Heart left ventricle (tissue), 16 donors: ENCODE results near the gene CBFA2T2. TPM values are rescaled to one million over a fixed set of nuclear protein-coding genes. Genes with fewer than 3 reads are reported as not detected.

Source experiments
- ATAC-seq, 4 donors: fragments of 200-7000 bp; cut with Tn5 transposase; one replicate each; pipeline ENCODE4 v1.9.1; 2020 to 2022; ENCODE audit warnings: moderate library complexity in 4 of 4, mild to moderate bottlenecking in 3 of 4, moderate number of reproducible peaks in 1 of 4
- DNase-seq, 5 donors: peaks; one replicate each; pipeline ENCODE4 v3.0.0-alpha.2; 2020
- H3K27ac ChIP-seq, 12 donors: fragments of 200-600 bp; sonication (generic) in 4 of 12; one replicate each; pipeline versions ENCODE4 v1.5.0 to v1.8.0; 2016 to 2022; ENCODE audit warnings: mild to moderate bottlenecking in 2 of 12
- H3K27me3 ChIP-seq, 9 donors: fragments of 200-600 bp; sonication (generic) in 2 of 9; one replicate each; pipeline versions ENCODE4 v1.5.1 to v1.8.0; 2016 to 2022; ENCODE audit warnings: mild to moderate bottlenecking in 3 of 9
- H3K36me3 ChIP-seq, 9 donors: fragments of 200-600 bp; sonication (generic) in 2 of 9; one replicate each; pipeline versions ENCODE4 v1.5.0 to v1.8.0; 2018 to 2022; ENCODE audit warnings: mild to moderate bottlenecking in 2 of 9
- H3K4me1 ChIP-seq, 12 donors: fragments of 200-600 bp; sonication (generic) in 4 of 12; one replicate each; pipeline versions ENCODE4 v1.5.0 to v1.8.0; 2016 to 2022; ENCODE audit warnings: mild to moderate bottlenecking in 3 of 12
- H3K4me3 ChIP-seq, 12 donors: fragments of 200-600 bp; sonication (generic) in 4 of 12; one replicate each; pipeline versions ENCODE4 v1.5.0 to v1.8.0; 2017 to 2022; ENCODE audit warnings: mild to moderate bottlenecking in 9 of 12, moderate library complexity in 4 of 12
- H3K9me3 ChIP-seq, 12 donors: fragments of 200-600 bp; sonication (generic) in 4 of 12; one replicate each; pipeline versions ENCODE4 v1.5.0 to v1.8.0; 2016 to 2022; ENCODE audit warnings: mild to moderate bottlenecking in 1 of 12
- POLR2A ChIP-seq, 2 donors: fragments of 450-650 bp; IDR thresholded peaks; one replicate each; pipeline ENCODE4 v1.6.1; 2017; ENCODE audit warnings: antibody characterized with exemption in 2 of 2, mild to moderate bottlenecking in 2 of 2, moderate library complexity in 2 of 2
- WGBS, 4 donors: extraction: QIAGEN DNeasy Blood & Tissue Kit in 2 of 4; methylation state at CpG; one replicate each; pipeline versions ENCODE4 v1.1.5 to v1.1.7; 2013 to 2018; 5-methylcytosine and 5-hydroxymethylcytosine counted together
- intact Hi-C, 10 donors: fragments of 100-400 bp; cut with DNase I; formaldehyde crosslinking; loops; one replicate each; pipeline versions ENCODE4 v1.11.1 to v1.14.2; 2022
- polyA plus RNA-seq, 2 donors: library from polyadenylated mRNA; stranded (reverse); fragments of 200-250 nt; gene quantifications; one replicate each; pipeline ENCODE4 v1.2.3, GENCODE V29; 2013
- total RNA-seq, 9 donors: library from RNA; depleted of rRNA in 2 of 9; stranded (reverse); fragments of >200 nt in 2 of 9; fragmentation: NEBNext Ultra II Directional in 3 of 9; extraction: Animal tissue kit (Norgen Biotek cat#: 25700) in 3 of 9; gene quantifications; one replicate each; pipeline versions ENCODE4 v1.1.0 to v1.2.4, GENCODE V29; 2016 to 2023
- TF ChIP-seq, protein P1 (sequence below), 12 donors: fragments of 200-600 bp; sonication (generic) in 4 of 12; IDR thresholded peaks; one replicate each; pipeline versions ENCODE4 v1.5.0 to v1.8.0; 2018 to 2022; ENCODE audit warnings: antibody characterized with exemption in 12 of 12, mild to moderate bottlenecking in 5 of 12
- donor health status: ischemic (EF 13 %, LVEDD 7.1; RV severe dilation, severe dysfunction).
- donor health status: healthy with polysubstance abuse.
- donor health status: DM: no; HTN: yes; CAD: no.
- donor health status: DM: no; HTN: no; CAD: no.
- donor health status: ischemic (EF 25% LVEDD 6.9; RV normal size, moderate dysfunction).
- donor health status: ischemic (EF 25% LVEDD 5.7; RV mildly dilated, moderate dysfunction).
- donor health status: healthy.
- donor health status: DM: yes; HTN: yes; CAD: no.
- donor health status: ischemic (EF 35%, LVEDD 5.7; RV mildly dilated, moderate dysfunction).
- donor health status: nonischemic (EF 11% LVEDD 7.7; RV severe dilation, severe dysfunction).
- donor health status: DM: yes; HTN: yes; CAD: no.
- donor health status: PGD.
- donor health status: ischemic (EF 29% LVEDD 5.4; RV normal size, mild dysfunction).
- donor health status: nonischemic (EF 23%, LVEDD 6.1; RV moderate dilation, normal function).

The CBFA2T2 gene
- total and polyA plus RNA-seq, 11 donors: 4.6 to 15.0 (median 9.9) TPM

DNA sequence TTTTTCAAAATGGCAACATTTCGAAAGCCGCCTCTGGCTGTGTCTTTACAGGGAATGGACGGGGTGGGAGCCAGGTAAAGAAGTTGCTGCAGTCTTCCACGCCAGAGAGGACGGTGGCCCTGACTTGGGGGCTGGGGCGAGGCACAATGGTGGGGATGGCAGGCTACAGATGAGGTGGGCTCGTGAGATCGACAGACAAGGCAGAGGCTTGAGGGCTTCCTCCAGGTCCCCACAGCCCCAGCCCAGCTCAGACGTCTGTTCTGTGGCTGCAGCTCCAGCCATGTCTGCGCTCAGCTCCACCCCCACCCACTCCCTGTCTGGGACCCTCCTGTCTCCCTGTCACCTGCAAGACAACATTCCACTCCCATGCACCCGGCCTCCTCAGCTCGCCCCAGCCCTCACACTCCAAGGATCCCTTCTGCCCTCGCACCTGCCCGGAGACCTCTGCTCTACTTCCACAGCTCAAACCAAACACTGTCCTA, 164.8 kb downstream of the CBFA2T2 start:
- intact Hi-C loops: loop anchor here in 6 of 10 donors (5.0 kb wide), 2 partner anchors 192 to 197 kb away; no protein-coding TSS in a partner anchor
- Histone ChIP-seq H3K27me3 (no peaks in the 10 kb centered on the region), H3K9me3 (no peaks in the 10 kb centered on the region), H3K27ac (no peak overlapping the region), H3K36me3 (peaks cover 0 to 30% (median 11%) of the 10 kb centered on the region in 9 donors), H3K4me1 (peaks cover 0 to 17% (median 6%) of the 10 kb centered on the region in 12 donors), H3K4me3 (no peak overlapping the region)
- DNase-seq: no peak
- ATAC-seq: peak in 2 of 4 donors; percentile 1 to 5
- WGBS, 4 donors: 71 to 79% (median 76%) methylated on average over 14 of the region's 14 CpGs
- TF ChIP-seq POLR2A (IDR thresholded peaks at IDR 0.05): no peak
- TF ChIP-seq, protein P1, sequence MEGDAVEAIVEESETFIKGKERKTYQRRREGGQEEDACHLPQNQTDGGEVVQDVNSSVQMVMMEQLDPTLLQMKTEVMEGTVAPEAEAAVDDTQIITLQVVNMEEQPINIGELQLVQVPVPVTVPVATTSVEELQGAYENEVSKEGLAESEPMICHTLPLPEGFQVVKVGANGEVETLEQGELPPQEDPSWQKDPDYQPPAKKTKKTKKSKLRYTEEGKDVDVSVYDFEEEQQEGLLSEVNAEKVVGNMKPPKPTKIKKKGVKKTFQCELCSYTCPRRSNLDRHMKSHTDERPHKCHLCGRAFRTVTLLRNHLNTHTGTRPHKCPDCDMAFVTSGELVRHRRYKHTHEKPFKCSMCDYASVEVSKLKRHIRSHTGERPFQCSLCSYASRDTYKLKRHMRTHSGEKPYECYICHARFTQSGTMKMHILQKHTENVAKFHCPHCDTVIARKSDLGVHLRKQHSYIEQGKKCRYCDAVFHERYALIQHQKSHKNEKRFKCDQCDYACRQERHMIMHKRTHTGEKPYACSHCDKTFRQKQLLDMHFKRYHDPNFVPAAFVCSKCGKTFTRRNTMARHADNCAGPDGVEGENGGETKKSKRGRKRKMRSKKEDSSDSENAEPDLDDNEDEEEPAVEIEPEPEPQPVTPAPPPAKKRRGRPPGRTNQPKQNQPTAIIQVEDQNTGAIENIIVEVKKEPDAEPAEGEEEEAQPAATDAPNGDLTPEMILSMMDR (IDR thresholded peaks at IDR 0.05): no peak

DNA sequence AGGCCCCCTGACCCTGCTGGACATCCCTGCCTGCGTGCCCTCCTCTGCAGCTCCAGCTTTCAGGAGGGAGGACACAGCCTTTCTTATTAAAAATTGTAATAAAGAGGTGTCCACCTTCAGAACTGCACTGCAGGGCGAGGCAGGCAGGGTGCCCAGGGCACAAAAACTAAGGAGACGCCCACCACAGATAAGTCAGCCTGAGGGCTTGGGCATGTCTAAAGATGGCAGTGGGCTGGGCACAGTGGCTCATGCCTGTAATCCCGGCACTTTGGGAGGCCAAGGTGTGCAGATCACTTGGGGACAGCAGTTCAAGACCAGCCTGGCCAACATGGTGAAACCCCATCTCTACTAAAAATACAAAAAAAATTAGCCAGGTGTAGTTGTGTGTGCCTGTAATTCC, 165.3 kb downstream of the CBFA2T2 start:
- Histone ChIP-seq H3K36me3 (peaks cover 0 to 34% (median 15%) of the 10 kb centered on the region in 9 donors), H3K4me1 (peaks cover 0 to 17% (median 6%) of the 10 kb centered on the region in 12 donors), H3K4me3 (no peak overlapping the region), H3K9me3 (no peaks in the 10 kb centered on the region), H3K27me3 (no peaks in the 10 kb centered on the region), H3K27ac (no peak overlapping the region)
- ATAC-seq (no peak), DNase-seq (no peak)
- WGBS, 4 donors: 58 to 69% (median 61%) methylated on average over 4 of the region's 4 CpGs
- intact Hi-C loops: no loop called here
- no peak for TF ChIP-seq POLR2A (IDR thresholded peaks at IDR 0.05)
- TF ChIP-seq, protein P1 (IDR thresholded peaks at IDR 0.05): no peak

DNA sequence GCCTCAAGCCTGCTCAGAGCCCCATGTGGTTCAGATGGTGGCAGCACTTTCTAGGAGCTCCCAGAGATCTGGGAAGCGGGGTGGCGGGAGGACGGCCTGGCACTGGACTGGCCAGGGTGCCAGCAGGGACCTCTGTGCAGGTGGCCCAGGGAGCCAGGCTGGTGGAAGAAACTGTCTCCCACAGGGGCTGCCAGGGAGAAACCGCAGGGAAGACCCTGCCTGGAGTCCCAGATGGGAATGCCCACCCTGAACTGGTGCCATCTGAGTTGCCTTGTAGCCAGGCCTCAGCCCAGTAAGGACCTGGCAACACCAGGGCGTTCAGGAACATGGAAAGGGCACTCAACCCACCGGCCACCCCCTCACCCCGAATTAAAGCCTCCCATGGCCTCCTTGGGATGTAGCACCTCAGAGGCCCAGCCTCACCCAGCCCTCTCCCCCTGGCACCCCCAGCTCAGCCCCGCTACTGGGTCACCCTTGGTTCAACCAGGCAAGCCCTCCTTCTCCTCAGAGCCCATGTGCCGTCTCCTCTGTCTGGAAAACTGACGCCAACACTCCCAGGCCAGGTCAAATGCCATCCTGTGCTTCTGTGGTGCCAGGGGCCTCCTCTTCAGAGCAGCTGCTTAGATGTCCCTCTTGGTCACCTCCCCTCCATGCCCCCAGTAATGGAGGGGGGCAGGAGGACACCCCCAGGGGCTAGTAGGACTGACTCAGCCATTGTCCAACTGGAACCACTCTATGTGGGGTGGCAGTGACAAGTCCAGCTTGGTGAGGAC, 166.3 kb downstream of the CBFA2T2 start:
- no peak for ATAC-seq
- no peak for DNase-seq

More for the DNA sequence above, 166.3 kb downstream of the CBFA2T2 start:
- WGBS, 4 donors: 91 to 93% (median 93%) methylated on average over 6 to 10 of the region's 10 CpGs
- Histone ChIP-seq H3K27ac (no peak overlapping the region), H3K36me3 (peaks cover 0 to 37% (median 17%) of the 10 kb centered on the region in 9 donors), H3K4me1 (peaks cover 0 to 17% (median 6%) of the 10 kb centered on the region in 12 donors), H3K27me3 (no peaks in the 10 kb centered on the region), H3K9me3 (no peaks in the 10 kb centered on the region), H3K4me3 (no peak overlapping the region)
- intact Hi-C loops: no loop called here
- TF ChIP-seq, protein P1 (IDR thresholded peaks at IDR 0.05): no peak
- no peak for TF ChIP-seq POLR2A (IDR thresholded peaks at IDR 0.05)
